Mammary epithelial cell (primary cell): ENCODE measurements around the gene ATP2C1.

Source experiments
- EZH2 ChIP-seq: IDR thresholded peaks from 2 replicates; pipeline ENCODE4 v1.6.1; 2012; ENCODE audit warnings: low read length, inconsistent platforms, borderline replicate concordance
- TF ChIP-seq, protein P1 (sequence below), 2 donors: IDR thresholded peaks in 1 of 2; conservative IDR thresholded peaks in 1 of 2; 2 replicates each; pipeline ENCODE4 v1.5.1; 2011 to 2012; ENCODE audit warnings: inconsistent platforms in 2 of 2, low read length in 2 of 2, mild to moderate bottlenecking in 2 of 2, control low read depth in 1 of 2, low read depth in 1 of 2; ENCODE audit not compliant: insufficient read depth in 1 of 2; ENCODE audit errors: extremely low read depth in 1 of 2

- TF ChIP-seq, protein P1, sequence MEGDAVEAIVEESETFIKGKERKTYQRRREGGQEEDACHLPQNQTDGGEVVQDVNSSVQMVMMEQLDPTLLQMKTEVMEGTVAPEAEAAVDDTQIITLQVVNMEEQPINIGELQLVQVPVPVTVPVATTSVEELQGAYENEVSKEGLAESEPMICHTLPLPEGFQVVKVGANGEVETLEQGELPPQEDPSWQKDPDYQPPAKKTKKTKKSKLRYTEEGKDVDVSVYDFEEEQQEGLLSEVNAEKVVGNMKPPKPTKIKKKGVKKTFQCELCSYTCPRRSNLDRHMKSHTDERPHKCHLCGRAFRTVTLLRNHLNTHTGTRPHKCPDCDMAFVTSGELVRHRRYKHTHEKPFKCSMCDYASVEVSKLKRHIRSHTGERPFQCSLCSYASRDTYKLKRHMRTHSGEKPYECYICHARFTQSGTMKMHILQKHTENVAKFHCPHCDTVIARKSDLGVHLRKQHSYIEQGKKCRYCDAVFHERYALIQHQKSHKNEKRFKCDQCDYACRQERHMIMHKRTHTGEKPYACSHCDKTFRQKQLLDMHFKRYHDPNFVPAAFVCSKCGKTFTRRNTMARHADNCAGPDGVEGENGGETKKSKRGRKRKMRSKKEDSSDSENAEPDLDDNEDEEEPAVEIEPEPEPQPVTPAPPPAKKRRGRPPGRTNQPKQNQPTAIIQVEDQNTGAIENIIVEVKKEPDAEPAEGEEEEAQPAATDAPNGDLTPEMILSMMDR (conservative IDR thresholded peaks at IDR 0.05 in 1 of 2, IDR thresholded peaks at IDR 0.05 in 1 of 2; ENCODE audit: extremely low read depth in 1 of 2, insufficient read depth in 1 of 2, low read depth in 1 of 2, low read length in 2 of 2), result no peak
- TF ChIP-seq EZH2, result no peak
Measured at GRCh38 chr3:131025539-131025938, 131.7 kb downstream of the ATP2C1 start.
